ENCODE measurements around the gene ARPC1B. TPM values are rescaled to one million over a fixed set of nuclear protein-coding genes. Genes with fewer than 3 reads are reported as not detected.
A peak's percentile ranks its signal among the peaks of the same experiment; 100 is the strongest.
"Not testable (repeated sequence)": the region's sequence is repeated elsewhere in the genome, so short reads cannot be mapped to it uniquely, and the experiment has no call there.

ARPC1B gene
- total RNA-seq, 1 donor from 2014 or later, result 300 TPM

GRCh38 chr7:99408379-99409191 lies 34.1 kb downstream of the ARPC1B start, which contains the start of the genes BUD31 and PDAP1:
Gene BUD31 (plus strand): TSS chr7:99408969. CDS start chr7:99411093, 2,124 bp downstream.
Gene PDAP1 (minus strand): TSS chr7:99408597. CDS start chr7:99408548, 49 bp downstream.
- H3K27me3 Mint-ChIP-seq, result no peaks in the 10 kb centered on the region
- peak; percentile 88 for ATAC-seq (ENCODE audit: low read depth)
- H3K9me3 Mint-ChIP-seq, result no peaks in the 10 kb centered on the region
- peak within 1 kb of the TSS; percentile 99 for H3K27ac Mint-ChIP-seq
- ChIA-PET POLR2A (interaction anchor here (0.5 to 5.0 kb wide), 37 partner anchors 8 to 1178 kb away, joined by 3 to 189 read pairs (median 4); partner anchors contain the start of genes ARPC1A, ARPC1B, ATP5MF and CPSF4), CTCF (interaction anchor here (0.8 to 2.0 kb wide), 7 partner anchors 10 to 43 kb away, joined by 3 to 5 read pairs (median 3); no protein-coding TSS in a partner anchor)
- H3K4me1 Mint-ChIP-seq, result peaks cover 55% of the 10 kb centered on the region
- peak within 1 kb of the TSS; percentile 100 for H3K4me3 Mint-ChIP-seq
- peak; percentile 96 for DNase-seq
- TF ChIP-seq, protein P1, sequence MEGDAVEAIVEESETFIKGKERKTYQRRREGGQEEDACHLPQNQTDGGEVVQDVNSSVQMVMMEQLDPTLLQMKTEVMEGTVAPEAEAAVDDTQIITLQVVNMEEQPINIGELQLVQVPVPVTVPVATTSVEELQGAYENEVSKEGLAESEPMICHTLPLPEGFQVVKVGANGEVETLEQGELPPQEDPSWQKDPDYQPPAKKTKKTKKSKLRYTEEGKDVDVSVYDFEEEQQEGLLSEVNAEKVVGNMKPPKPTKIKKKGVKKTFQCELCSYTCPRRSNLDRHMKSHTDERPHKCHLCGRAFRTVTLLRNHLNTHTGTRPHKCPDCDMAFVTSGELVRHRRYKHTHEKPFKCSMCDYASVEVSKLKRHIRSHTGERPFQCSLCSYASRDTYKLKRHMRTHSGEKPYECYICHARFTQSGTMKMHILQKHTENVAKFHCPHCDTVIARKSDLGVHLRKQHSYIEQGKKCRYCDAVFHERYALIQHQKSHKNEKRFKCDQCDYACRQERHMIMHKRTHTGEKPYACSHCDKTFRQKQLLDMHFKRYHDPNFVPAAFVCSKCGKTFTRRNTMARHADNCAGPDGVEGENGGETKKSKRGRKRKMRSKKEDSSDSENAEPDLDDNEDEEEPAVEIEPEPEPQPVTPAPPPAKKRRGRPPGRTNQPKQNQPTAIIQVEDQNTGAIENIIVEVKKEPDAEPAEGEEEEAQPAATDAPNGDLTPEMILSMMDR (IDR thresholded peaks at IDR 0.05), result no peak
- intact Hi-C loops (cut with micrococcal nuclease), result loop anchor here (1.0 to 10.0 kb wide), 12 partner anchors 15 to 264 kb away; partner anchors contain the start of genes ARPC1A, ARPC1B, ATP5MF and CPSF4
- peaks cover 60% of the 10 kb centered on the region for H3K36me3 Mint-ChIP-seq (ENCODE audit: low read depth)

DNA sequence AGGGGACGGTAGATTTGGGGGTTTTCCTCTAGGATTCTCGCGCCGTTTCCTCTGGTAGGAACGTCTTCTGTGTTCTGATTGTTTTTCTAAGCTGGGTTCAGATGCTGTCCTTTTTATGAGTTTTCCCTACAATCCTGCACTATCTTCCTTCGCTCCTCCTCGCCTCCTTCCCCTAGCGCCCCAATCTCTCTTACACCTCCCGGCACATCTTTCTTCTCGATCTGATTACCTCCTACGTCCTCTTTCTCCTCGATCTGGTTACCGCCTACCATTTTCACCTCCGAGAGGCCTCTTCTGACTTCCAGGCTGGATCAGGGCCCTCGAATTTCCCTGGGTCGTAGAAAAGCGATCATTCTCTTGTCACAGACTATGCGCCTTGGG lies 34.7 kb downstream of the ARPC1B start:
- intact Hi-C loops (cut with micrococcal nuclease), result loop anchor here (2.0 to 10.0 kb wide), 2 partner anchors 150 to 264 kb away; partner anchors contain the start of genes SMURF1 and ZNF655
- H3K36me3 Mint-ChIP-seq (ENCODE audit: low read depth), result peaks cover 54% of the 10 kb centered on the region

GRCh38 chr7:99409806-99410205 lies 35.3 kb downstream of the ARPC1B start:
- peak overlapping the region; percentile 99 for H3K27ac Mint-ChIP-seq
- H3K36me3 Mint-ChIP-seq (ENCODE audit: low read depth), result peaks cover 55% of the 10 kb centered on the region
- intact Hi-C loops (cut with micrococcal nuclease), result loop anchor here (2.0 to 10.0 kb wide), 2 partner anchors 149 to 265 kb away; partner anchors contain the start of genes SMURF1 and ZNF655
- peaks cover 46% of the 10 kb centered on the region for H3K4me1 Mint-ChIP-seq
- DNase-seq (no peak), ATAC-seq (ENCODE audit: low read depth) (no peak)
- peak overlapping the region; percentile 100 for H3K4me3 Mint-ChIP-seq
- TF ChIP-seq, protein P1 (IDR thresholded peaks at IDR 0.05), result no peak
- CTCF ChIA-PET, result interaction anchor here (2.0 kb wide), 1 partner anchor 44 kb away, joined by 5 read pairs; no protein-coding TSS in a partner anchor
- H3K9me3 Mint-ChIP-seq, result no peaks in the 10 kb centered on the region
- H3K27me3 Mint-ChIP-seq, result no peaks in the 10 kb centered on the region
- POLR2A ChIA-PET, result interaction anchor here (2.0 to 5.0 kb wide), 5 partner anchors 9 to 148 kb away, joined by 17 to 189 read pairs (median 28); partner anchors contain the start of genes ARPC1B, CPSF4, PTCD1 and ZNF394

More for the DNA sequence above, 34.7 kb downstream of the ARPC1B start:
- POLR2A ChIA-PET, result interaction anchor here (0.6 to 5.0 kb wide), 31 partner anchors 9 to 1177 kb away, joined by 3 to 189 read pairs (median 7); partner anchors contain the start of genes ARPC1A, ARPC1B, ATP5MF and CPSF4
- TF ChIP-seq, protein P1 (IDR thresholded peaks at IDR 0.05), result no peak
- DNase-seq (no peak), ATAC-seq (ENCODE audit: low read depth) (peak; percentile 4)
- H3K27me3 Mint-ChIP-seq, result no peaks in the 10 kb centered on the region
- H3K27ac Mint-ChIP-seq, result peak overlapping the region; percentile 99
- CTCF ChIA-PET, result interaction anchor here (1.0 to 2.0 kb wide), 6 partner anchors 10 to 43 kb away, joined by 3 to 5 read pairs (median 3); no protein-coding TSS in a partner anchor
- H3K4me1 Mint-ChIP-seq, result peaks cover 51% of the 10 kb centered on the region
- H3K9me3 Mint-ChIP-seq, result no peaks in the 10 kb centered on the region
- peak overlapping the region; percentile 100 for H3K4me3 Mint-ChIP-seq

- TF ChIP-seq, protein P1 (IDR thresholded peaks at IDR 0.05), result no peak
- Mint-ChIP-seq H3K36me3 (ENCODE audit: low read depth) (peaks cover 63% of the 10 kb centered on the region), H3K9me3 (no peaks in the 10 kb centered on the region), H3K4me1 (peaks cover 43% of the 10 kb centered on the region), H3K4me3 (peak overlapping the region; percentile 100), H3K27ac (peak overlapping the region; percentile 24), H3K27me3 (no peaks in the 10 kb centered on the region)
- intact Hi-C loops (cut with micrococcal nuclease), result no loop called here
- ChIA-PET CTCF (no interaction called here), POLR2A (interaction anchor here (5.0 kb wide), 1 partner anchor 32 kb away, joined by 189 read pairs; the partner anchor contains the start of gene ARPC1B)
- ATAC-seq (ENCODE audit: low read depth) (no peak), DNase-seq (no peak)
These were observed 36.1 kb downstream of the ARPC1B start for GRCh38 chr7:99410635-99411034.

- not testable (repeated sequence) for ATAC-seq (ENCODE audit: low read depth); H3K9me3 Mint-ChIP-seq; H3K27ac Mint-ChIP-seq; DNase-seq; H3K27me3 Mint-ChIP-seq; H3K4me1 Mint-ChIP-seq; H3K4me3 Mint-ChIP-seq
- ChIA-PET POLR2A (interaction anchor here (0.6 to 0.7 kb wide), 3 partner anchors 9 to 84 kb away, joined by 3 to 7 read pairs (median 4); partner anchors contain the start of gene ZNF394), CTCF (interaction anchor here (1.1 to 1.4 kb wide), 3 partner anchors 48 to 54 kb away, joined by 5 to 6 read pairs (median 5); no protein-coding TSS in a partner anchor)
- intact Hi-C loops (cut with micrococcal nuclease), result loop anchor here (1.0 kb wide), 1 partner anchor 50 kb away; no protein-coding TSS in a partner anchor
- H3K36me3 Mint-ChIP-seq (ENCODE audit: low read depth), result peaks cover 89% of the 10 kb centered on the region
These were observed 41.1 kb downstream of the ARPC1B start for GRCh38 chr7:99415513-99416127.
